ENCODE results near the gene EIF4EBP2.

- no peak for TF ChIP-seq CTCF (IDR thresholded peaks at IDR 0.05; ENCODE audit: poor library complexity)
- TF ChIP-seq EZH2 (IDR thresholded peaks at IDR 0.05; ENCODE audit: borderline replicate concordance) = no peak
- TF ChIP-seq EZH2phosphoT487 (IDR thresholded peaks at IDR 0.05; ENCODE audit: low read depth, severe bottlenecking, unreplicated experiment) = no peak
These were observed 55.3 kb downstream of the EIF4EBP2 start for GRCh38 chr10:70459061-70459773.
